ENCODE measurements around the gene ARMH1. TPM values are rescaled to one million over a fixed set of nuclear protein-coding genes. Genes with fewer than 3 reads are reported as not detected.
A peak's percentile ranks its signal among the peaks of the same experiment; 100 is the strongest.

The ARMH1 gene
- total and polyA plus RNA-seq, 4 donors: 0.63 to 6.7 (median 1.8) TPM

DNA sequence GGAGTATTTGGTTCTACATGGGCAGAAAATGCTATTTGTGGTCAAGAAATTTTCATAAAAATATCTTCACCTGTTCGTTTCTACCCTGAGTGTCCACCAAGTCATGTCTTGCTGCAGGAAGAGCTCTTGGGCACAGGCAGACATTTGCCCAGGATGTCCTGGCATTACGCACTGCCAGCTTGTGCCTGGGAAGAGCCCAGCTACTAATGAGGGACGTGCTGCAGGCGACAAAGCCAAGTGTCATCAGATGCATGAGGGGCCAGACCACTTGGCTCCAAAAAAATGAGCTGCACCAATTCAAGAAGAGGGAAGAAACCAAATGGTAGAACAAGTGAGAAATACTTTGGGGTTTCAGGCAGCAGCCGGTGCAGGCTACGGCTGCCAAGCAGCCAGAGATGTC is 43.6 kb downstream of the ARMH1 start:
- no peaks in the 10 kb centered on the region for H3K9me3 ChIP-seq (ENCODE audit: control insufficient read depth, low read length)
- H3K4me1 ChIP-seq (ENCODE audit: control insufficient read depth in 1 of 2, insufficient read depth in 2 of 2, low read length in 2 of 2): no peaks in the 10 kb centered on the region
- no peak overlapping the region for H3K27ac ChIP-seq (ENCODE audit: low read depth in 1 of 2, low read length in 2 of 2)
- 87 to 89% methylated on average over 6 of the region's 6 CpGs for WGBS, 2 donors
- H3K27me3 ChIP-seq (ENCODE audit: control insufficient read depth in 1 of 2, insufficient read depth in 2 of 2, low read length in 1 of 2): peaks cover 0 to 2% of the 10 kb centered on the region in 2 donors
- intact Hi-C loops (cut with DNase I): no loop called here
- DNase-seq (no peak), ATAC-seq (ENCODE audit: low FRiP score) (no peak)
- H3K4me3 ChIP-seq (ENCODE audit: low read length in 2 of 2): no peak overlapping the region
- no peaks in the 10 kb centered on the region for H3K36me3 ChIP-seq (ENCODE audit: control insufficient read depth in 1 of 2, insufficient read depth in 2 of 2, low read length in 1 of 2)

DNA sequence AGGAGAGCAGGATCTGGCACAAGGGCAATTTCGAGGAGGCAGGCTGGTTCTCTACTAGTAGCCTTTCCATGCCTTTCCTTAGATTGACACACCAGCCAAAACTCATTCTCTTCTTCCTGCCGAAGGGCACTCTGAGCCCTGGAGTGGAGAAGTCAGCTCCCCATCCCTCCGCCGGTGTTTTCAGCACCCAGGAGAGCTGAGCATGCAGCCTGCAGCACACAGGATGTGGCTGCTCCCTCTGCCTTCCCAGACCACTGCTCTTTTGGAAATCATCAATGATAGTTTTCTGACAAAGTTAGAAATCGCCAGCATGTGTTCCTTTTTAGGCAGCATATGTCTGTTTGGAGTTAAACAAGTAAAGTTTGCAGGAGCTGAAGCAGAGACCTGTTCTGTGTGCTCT is 44.8 kb downstream of the ARMH1 start:
- Histone ChIP-seq H3K4me1 (ENCODE audit: control insufficient read depth in 1 of 2, insufficient read depth in 2 of 2, low read length in 2 of 2) (no peaks in the 10 kb centered on the region), H3K27me3 (ENCODE audit: control insufficient read depth in 1 of 2, insufficient read depth in 2 of 2, low read length in 1 of 2) (peaks cover 0 to 2% of the 10 kb centered on the region in 2 donors), H3K4me3 (ENCODE audit: low read length in 2 of 2) (no peak overlapping the region), H3K27ac (ENCODE audit: low read depth in 1 of 2, low read length in 2 of 2) (no peak overlapping the region), H3K36me3 (ENCODE audit: control insufficient read depth in 1 of 2, insufficient read depth in 2 of 2, low read length in 1 of 2) (no peaks in the 10 kb centered on the region), H3K9me3 (ENCODE audit: control insufficient read depth, low read length) (no peaks in the 10 kb centered on the region)
- ATAC-seq (ENCODE audit: low FRiP score): no peak
- DNase-seq: no peak
- intact Hi-C loops (cut with DNase I): no loop called here
- 51 to 53% methylated on average over 5 of the region's 5 CpGs for WGBS, 2 donors

GRCh38 chr1:44720281-44720680 is 45.8 kb downstream of the ARMH1 start:
- H3K27me3 ChIP-seq (ENCODE audit: control insufficient read depth in 1 of 2, insufficient read depth in 2 of 2, low read length in 1 of 2): peaks cover 0 to 2% of the 10 kb centered on the region in 2 donors

GRCh38 chr1:44721485-44722361 is 47.2 kb downstream of the ARMH1 start:
- DNase-seq: peak in 1 of 2 donors; percentile 66
- WGBS, 2 donors: 26 to 27% methylated on average over 14 of the region's 14 CpGs
- intact Hi-C loops (cut with DNase I): no loop called here

More at GRCh38 chr1:44720281-44720680, 45.8 kb downstream of the ARMH1 start:
- no peak for ATAC-seq (ENCODE audit: low FRiP score)
- no peaks in the 10 kb centered on the region for H3K4me1 ChIP-seq (ENCODE audit: control insufficient read depth in 1 of 2, insufficient read depth in 2 of 2, low read length in 2 of 2)
- H3K27ac ChIP-seq (ENCODE audit: low read depth in 1 of 2, low read length in 2 of 2): no peak overlapping the region
- 92% methylated on average over 4 of the region's 4 CpGs for WGBS, 2 donors
- H3K4me3 ChIP-seq (ENCODE audit: low read length in 2 of 2): no peak overlapping the region
- DNase-seq: no peak
- H3K9me3 ChIP-seq (ENCODE audit: control insufficient read depth, low read length): no peaks in the 10 kb centered on the region
- intact Hi-C loops (cut with DNase I): no loop called here
- H3K36me3 ChIP-seq (ENCODE audit: control insufficient read depth in 1 of 2, insufficient read depth in 2 of 2, low read length in 1 of 2): no peaks in the 10 kb centered on the region

GRCh38 chr1:44723064-44723463 is 48.5 kb downstream of the ARMH1 start:
- WGBS, 2 donors: 88 to 89% methylated on average over 9 of the region's 9 CpGs
- DNase-seq: no peak
- Histone ChIP-seq H3K9me3 (ENCODE audit: control insufficient read depth, low read length) (no peaks in the 10 kb centered on the region), H3K4me3 (ENCODE audit: low read length in 2 of 2) (no peak overlapping the region), H3K27ac (ENCODE audit: low read depth in 1 of 2, low read length in 2 of 2) (no peak overlapping the region), H3K27me3 (ENCODE audit: control insufficient read depth in 1 of 2, insufficient read depth in 2 of 2, low read length in 1 of 2) (peaks cover 0 to 2% of the 10 kb centered on the region in 2 donors), H3K36me3 (ENCODE audit: control insufficient read depth in 1 of 2, insufficient read depth in 2 of 2, low read length in 1 of 2) (no peaks in the 10 kb centered on the region), H3K4me1 (ENCODE audit: control insufficient read depth in 1 of 2, insufficient read depth in 2 of 2, low read length in 2 of 2) (no peaks in the 10 kb centered on the region)
- no peak for ATAC-seq (ENCODE audit: low FRiP score)
- intact Hi-C loops (cut with DNase I): no loop called here

More at GRCh38 chr1:44721485-44722361, 47.2 kb downstream of the ARMH1 start:
- Histone ChIP-seq H3K4me1 (ENCODE audit: control insufficient read depth in 1 of 2, insufficient read depth in 2 of 2, low read length in 2 of 2) (no peaks in the 10 kb centered on the region), H3K4me3 (ENCODE audit: low read length in 2 of 2) (no peak overlapping the region), H3K27ac (ENCODE audit: low read depth in 1 of 2, low read length in 2 of 2) (no peak overlapping the region), H3K36me3 (ENCODE audit: control insufficient read depth in 1 of 2, insufficient read depth in 2 of 2, low read length in 1 of 2) (no peaks in the 10 kb centered on the region), H3K27me3 (ENCODE audit: control insufficient read depth in 1 of 2, insufficient read depth in 2 of 2, low read length in 1 of 2) (peaks cover 0 to 2% of the 10 kb centered on the region in 2 donors), H3K9me3 (ENCODE audit: control insufficient read depth, low read length) (no peaks in the 10 kb centered on the region)
- peak; percentile 66 for ATAC-seq (ENCODE audit: low FRiP score)

DNA sequence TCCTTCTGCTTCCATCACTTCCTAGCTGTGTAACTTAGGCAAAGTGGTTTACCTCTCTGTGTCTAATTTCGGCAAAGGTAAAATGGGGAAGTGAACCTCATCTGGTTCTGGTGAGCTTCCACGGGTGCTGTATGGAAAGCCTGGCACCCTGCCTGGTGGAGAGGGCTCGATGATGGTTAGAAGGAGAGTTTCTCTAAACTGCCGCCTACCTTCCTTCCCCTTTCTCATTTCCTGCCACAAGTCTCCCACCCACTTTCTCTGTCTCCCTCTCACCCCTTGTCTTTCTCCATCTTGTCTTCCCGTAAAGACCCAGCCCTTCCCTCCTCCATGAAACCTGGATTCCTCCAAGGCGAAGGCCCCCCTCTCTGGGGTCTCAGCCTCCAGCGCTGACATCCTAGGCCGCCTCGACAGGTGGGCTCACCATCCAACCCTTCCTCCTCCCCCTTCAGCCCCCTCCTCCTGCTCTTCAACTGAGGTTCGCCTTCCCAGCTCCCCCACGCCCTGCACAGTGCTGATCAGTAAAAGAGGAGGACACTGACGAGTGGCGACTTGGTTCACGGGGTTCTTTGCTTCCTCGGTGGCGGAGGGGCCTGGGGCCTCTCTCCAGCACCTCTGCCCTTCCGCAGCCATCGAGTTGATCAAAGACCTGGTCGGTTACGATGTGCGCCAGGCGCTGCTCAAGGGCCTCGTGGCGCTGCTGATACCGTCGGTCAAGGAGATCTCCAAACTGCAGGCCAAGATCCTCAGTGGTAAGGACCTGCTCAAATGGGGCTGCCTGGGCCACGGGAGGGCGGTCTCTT is 49.2 kb downstream of the ARMH1 start:
- H3K4me3 ChIP-seq (ENCODE audit: low read length in 2 of 2): no peak overlapping the region
- H3K27ac ChIP-seq (ENCODE audit: low read depth in 1 of 2, low read length in 2 of 2): no peak overlapping the region
- intact Hi-C loops (cut with DNase I): no loop called here
- H3K36me3 ChIP-seq (ENCODE audit: control insufficient read depth in 1 of 2, insufficient read depth in 2 of 2, low read length in 1 of 2): no peaks in the 10 kb centered on the region
- ATAC-seq (ENCODE audit: low FRiP score): no peak
- 87 to 91% methylated on average over 28 of the region's 28 CpGs for WGBS, 2 donors
- peaks cover 0 to 2% of the 10 kb centered on the region in 2 donors for H3K27me3 ChIP-seq (ENCODE audit: control insufficient read depth in 1 of 2, insufficient read depth in 2 of 2, low read length in 1 of 2)
- peak in 1 of 2 donors; percentile 63 for DNase-seq
- no peaks in the 10 kb centered on the region for H3K9me3 ChIP-seq (ENCODE audit: control insufficient read depth, low read length)
- no peaks in the 10 kb centered on the region for H3K4me1 ChIP-seq (ENCODE audit: control insufficient read depth in 1 of 2, insufficient read depth in 2 of 2, low read length in 2 of 2)

DNA sequence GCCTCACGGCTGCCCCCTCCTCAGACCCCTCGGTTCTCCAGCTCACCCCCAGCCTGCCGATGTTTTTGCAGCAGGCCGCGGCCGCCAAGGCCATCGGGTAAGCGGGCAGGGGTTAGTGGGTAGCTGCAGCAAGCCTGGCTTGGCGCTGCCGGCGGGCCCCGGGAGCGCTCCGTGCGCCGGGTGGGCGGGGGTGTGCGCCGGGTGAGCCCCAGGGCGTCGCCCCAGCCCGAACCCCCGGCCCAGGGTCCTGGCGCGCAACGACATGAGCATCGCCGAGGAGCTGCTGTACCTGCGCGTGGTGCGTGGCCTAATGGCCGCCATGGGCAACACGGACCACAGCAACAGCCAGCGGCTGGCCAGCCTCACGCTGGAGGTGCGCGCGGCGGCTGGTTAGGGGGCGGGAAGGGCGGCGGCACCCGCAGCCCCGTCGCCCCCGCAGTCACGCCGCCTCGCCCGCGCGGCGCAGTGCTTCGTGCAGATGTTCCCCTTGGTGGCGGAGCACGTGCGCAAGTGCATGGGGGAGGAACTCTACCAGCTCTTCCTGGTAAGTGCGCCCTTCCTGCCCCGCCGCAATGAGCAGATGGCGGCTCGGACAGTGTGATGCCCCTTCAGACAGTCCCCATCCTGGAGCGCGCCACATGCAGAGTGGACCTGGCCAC is 49.9 kb downstream of the ARMH1 start:
- Histone ChIP-seq H3K27ac (ENCODE audit: low read depth in 1 of 2, low read length in 2 of 2) (no peak overlapping the region), H3K36me3 (ENCODE audit: control insufficient read depth in 1 of 2, insufficient read depth in 2 of 2, low read length in 1 of 2) (no peaks in the 10 kb centered on the region), H3K27me3 (ENCODE audit: control insufficient read depth in 1 of 2, insufficient read depth in 2 of 2, low read length in 1 of 2) (peaks cover 0 to 2% of the 10 kb centered on the region in 2 donors), H3K4me3 (ENCODE audit: low read length in 2 of 2) (no peak overlapping the region), H3K9me3 (ENCODE audit: control insufficient read depth, low read length) (no peaks in the 10 kb centered on the region), H3K4me1 (ENCODE audit: control insufficient read depth in 1 of 2, insufficient read depth in 2 of 2, low read length in 2 of 2) (no peaks in the 10 kb centered on the region)
- intact Hi-C loops (cut with DNase I): no loop called here
- 75 to 81% methylated on average over 63 to 64 of the region's 64 CpGs for WGBS, 2 donors
- no peak for ATAC-seq (ENCODE audit: low FRiP score)
- no peak for DNase-seq

GRCh38 chr1:44724955-44725698 is 50.6 kb downstream of the ARMH1 start:
- Histone ChIP-seq H3K27me3 (ENCODE audit: control insufficient read depth in 1 of 2, insufficient read depth in 2 of 2, low read length in 1 of 2) (peaks cover 0 to 2% of the 10 kb centered on the region in 2 donors), H3K9me3 (ENCODE audit: control insufficient read depth, low read length) (no peaks in the 10 kb centered on the region), H3K36me3 (ENCODE audit: control insufficient read depth in 1 of 2, insufficient read depth in 2 of 2, low read length in 1 of 2) (no peaks in the 10 kb centered on the region), H3K27ac (ENCODE audit: low read depth in 1 of 2, low read length in 2 of 2) (no peak overlapping the region), H3K4me1 (ENCODE audit: control insufficient read depth in 1 of 2, insufficient read depth in 2 of 2, low read length in 2 of 2) (no peaks in the 10 kb centered on the region), H3K4me3 (ENCODE audit: low read length in 2 of 2) (no peak overlapping the region)
- ATAC-seq (ENCODE audit: low FRiP score) (no peak), DNase-seq (no peak)
- WGBS, 2 donors: 86 to 89% methylated on average over 27 of the region's 27 CpGs
- intact Hi-C loops (cut with DNase I): no loop called here

Measured in aorta (tissue), 5 donors.